SHP77 treated with DMSO at 0.1 percent for 48 hours (cell line): ENCODE data around the gene SPRR5.

Source experiments
- DNase-seq: peaks from one replicate; lab custom pipeline; 2025; lab: John Stamatoyannopoulos, UW

The SPRR5 gene

GRCh38 chr1:152983234-152983633, 36.2 kb downstream of the SPRR5 start:
- no peak for DNase-seq

- DNase-seq: no peak
These were observed 36.7 kb downstream of the SPRR5 start, which contains the start of gene SPRR1A for GRCh38 chr1:152983743-152984142. TSS of gene SPRR1A (plus strand) at chr1:152984081. CDS start at chr1:152985231, 1,150 bp downstream.

DNA sequence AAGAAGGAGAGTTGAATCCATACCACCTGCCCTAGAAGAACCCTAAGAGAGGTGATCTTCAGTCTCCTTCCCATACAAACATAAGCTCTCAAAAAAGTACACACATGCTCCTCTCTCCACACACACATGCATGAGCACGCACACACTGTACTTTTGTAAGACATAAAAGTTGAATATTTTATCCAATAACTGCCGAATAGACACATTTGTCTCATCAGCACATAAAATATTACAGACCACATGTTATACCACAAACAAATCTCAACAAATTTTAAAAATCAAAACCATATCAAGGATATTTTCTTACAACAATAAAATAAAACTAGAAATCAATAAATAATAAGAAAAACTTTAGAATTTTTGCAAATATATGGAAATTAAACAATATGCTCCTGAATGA, 39.6 kb downstream of the SPRR5 start:
- DNase-seq: no peak

DNA sequence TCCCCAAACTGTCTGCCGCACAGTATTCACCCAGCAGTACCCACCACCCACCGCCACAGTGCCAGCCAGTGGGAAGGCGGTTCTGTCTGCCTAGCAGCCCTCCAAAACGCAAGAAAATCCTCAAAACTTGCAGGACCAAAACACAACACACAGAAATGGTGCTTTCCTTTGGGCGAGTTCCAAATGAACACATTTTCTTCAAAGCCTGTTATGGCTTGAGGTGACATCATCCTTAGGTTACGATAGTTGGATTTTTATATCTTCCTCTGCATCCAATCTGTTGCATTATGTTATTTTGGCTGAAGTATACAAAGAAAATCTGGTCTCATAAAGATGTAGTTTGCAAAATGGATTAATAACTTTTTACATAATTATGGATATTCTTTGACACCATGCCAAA, 46.2 kb downstream of the SPRR5 start:
- no peak for DNase-seq

DNA sequence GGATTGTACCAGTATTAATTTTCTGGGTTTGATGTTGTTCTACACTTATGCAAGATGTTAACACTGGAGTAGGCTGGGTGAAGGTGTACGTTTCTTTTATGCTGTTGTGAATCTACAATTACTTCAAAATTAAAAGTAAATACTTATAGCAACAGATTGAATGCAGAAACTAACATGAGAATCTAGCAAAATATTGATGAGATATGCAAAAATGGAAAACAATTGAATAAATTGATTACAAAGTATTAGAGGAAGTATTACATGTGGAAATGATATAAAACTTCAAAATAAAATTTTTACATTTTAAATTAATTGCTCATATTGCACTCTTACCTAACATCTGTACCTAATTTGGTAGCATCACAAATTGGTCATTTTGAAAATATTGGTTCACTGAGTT, 48.8 kb downstream of the SPRR5 start:
- no peak for DNase-seq

GRCh38 chr1:152996633-152997400, 49.8 kb downstream of the SPRR5 start:
- DNase-seq: no peak

DNA sequence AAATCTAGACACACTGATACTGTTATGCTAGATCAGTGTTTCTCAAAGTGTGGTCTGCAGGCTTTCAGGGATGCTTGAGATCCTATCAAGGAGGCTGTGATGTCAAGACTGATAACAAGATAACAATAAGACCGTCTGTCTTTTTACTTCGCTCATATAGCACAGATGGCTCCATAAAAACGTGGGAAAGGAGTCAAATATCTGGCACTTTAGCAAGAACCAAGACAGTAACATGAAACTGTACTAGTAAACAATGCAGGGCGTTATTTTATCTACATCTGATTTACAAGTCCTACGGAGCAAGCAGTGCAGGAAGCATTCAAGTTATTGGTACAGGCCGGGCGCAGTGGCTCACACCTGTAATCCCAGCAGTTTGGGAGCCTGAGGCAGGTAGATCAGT, 50.9 kb downstream of the SPRR5 start:
- DNase-seq: no peak

DNA sequence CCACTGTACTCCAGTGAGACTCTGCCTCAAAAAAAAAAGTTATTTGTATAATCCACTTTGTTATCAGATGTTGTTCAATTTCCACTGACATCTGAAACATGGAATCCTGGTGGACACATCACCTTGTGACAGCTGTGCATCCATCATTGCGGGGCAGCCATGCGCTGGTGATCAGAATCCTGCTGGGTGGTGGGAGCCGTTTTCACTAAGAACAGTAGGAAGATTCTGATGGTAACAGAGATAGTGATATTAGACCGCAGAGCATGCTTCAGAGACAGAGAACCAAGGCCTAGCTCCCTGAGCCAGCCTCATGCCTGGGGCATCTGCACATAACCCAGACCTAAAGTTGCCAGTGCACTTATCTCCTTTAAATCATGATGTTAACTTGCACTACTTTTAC, 51.5 kb downstream of the SPRR5 start:
- DNase-seq: no peak
